T-helper 2 cell treated with Interferon-gamma antibody and Interleukin-4, amounts not matched to agents 5 μg/mL and 100 μg/mL, for 36 hours (primary cell): Measurements from ENCODE around the gene OR2L13.

Experiments used
- DNase-seq: peaks from one replicate; pipeline ENCODE4 v3.0.0; 2021; ENCODE audit warnings: low spot score
- H3K27ac Mint-ChIP-seq: one replicate; pipeline ENCODE4 v1.8.0; 2021; ENCODE audit warnings: mild to moderate bottlenecking, mixed read lengths
- H3K27me3 Mint-ChIP-seq: one replicate; pipeline ENCODE4 v1.8.0; 2021; ENCODE audit warnings: low read depth, mixed read lengths
- H3K36me3 Mint-ChIP-seq: one replicate; pipeline ENCODE4 v1.8.0; 2021; ENCODE audit warnings: low read depth, mixed read lengths
- H3K4me1 Mint-ChIP-seq: one replicate; pipeline ENCODE4 v1.8.0; 2021; ENCODE audit warnings: low read depth, mixed read lengths
- H3K4me3 Mint-ChIP-seq: one replicate; pipeline ENCODE4 v1.8.0; 2022; ENCODE audit warnings: mild to moderate bottlenecking, moderate library complexity, mixed read lengths
- H3K9me3 Mint-ChIP-seq: one replicate; pipeline ENCODE4 v1.8.0; 2021; ENCODE audit warnings: mixed read lengths

The OR2L13 gene

DNA sequence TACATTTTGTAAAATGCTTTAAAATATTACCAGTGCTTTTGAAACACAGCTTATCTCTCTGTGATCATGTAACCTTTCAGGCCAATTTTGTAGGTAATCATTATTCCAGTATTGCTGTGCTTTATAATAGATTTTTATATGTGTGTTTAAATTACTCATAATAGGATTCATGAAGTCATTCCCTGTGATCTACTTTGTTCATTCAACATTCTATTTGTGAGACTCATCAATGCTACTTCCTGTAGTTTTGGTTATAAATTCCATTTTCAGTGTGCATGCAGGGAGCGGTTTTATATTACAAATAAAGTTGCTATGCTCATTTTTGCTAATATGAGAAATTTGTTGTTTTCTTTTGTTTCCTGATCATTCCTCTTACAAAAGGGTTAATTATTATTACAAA is 45.9 kb downstream of the OR2L13 start:
- no peak for DNase-seq
- H3K36me3 Mint-ChIP-seq, result no peaks in the 10 kb centered on the region
- no peaks in the 10 kb centered on the region for H3K4me1 Mint-ChIP-seq
- H3K9me3 Mint-ChIP-seq, result peaks cover 3% of the 10 kb centered on the region
- H3K27ac Mint-ChIP-seq, result no peak overlapping the region
- no peak overlapping the region for H3K4me3 Mint-ChIP-seq
- no peaks in the 10 kb centered on the region for H3K27me3 Mint-ChIP-seq

DNA sequence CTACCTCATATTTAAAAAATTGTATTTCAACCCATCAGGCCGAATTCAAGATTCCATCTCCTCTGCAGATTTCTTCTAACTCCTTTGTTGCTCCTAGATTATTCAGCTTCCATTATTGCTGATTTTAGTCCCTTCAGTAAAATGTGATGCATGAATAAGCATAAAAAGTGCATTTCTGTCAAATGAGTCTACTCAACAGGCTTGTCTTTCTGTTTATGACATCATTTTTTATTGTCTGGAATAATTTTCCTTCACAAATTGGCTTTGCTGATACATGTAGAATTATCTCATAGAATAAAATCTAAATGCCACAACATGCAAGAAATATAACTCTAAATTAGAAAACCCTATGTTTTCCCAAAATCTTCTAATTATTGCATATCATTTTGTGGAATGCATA is 48.3 kb downstream of the OR2L13 start:
- Mint-ChIP-seq H3K36me3 (no peaks in the 10 kb centered on the region), H3K4me1 (no peaks in the 10 kb centered on the region), H3K27ac (no peak overlapping the region), H3K9me3 (peaks cover 3% of the 10 kb centered on the region), H3K27me3 (no peaks in the 10 kb centered on the region), H3K4me3 (no peak overlapping the region)
- no peak for DNase-seq

DNA sequence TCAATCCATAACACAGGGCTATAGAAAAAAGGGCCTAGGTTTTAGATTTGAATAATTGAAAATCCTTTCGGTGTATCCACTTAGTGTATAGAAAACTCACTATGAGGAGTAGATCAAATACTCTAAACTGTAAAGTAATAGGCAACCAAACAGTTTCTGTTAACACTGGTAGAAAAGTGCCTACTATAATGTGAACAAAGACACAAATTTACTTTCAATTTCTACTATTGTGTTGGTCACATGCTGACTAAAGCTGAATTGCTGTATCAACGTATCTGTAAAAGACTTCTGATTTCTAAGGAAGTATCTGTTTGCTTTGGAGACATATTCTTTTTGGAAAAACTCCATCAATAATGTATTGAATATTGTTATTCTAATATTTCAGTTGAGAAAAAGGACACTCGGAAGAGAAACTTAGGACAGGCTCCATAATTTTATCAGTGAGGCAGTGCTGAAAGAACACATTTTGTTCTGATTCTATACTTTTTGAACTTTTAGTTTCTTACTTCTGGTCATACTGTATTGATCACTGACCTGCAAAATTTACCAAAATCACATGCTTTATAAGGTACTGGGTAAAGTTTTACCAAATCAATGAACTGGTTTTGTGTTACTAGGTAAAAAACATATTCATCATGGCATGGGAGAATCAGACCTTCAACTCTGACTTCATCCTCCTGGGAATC is 49.7 kb downstream of the OR2L13 start, which contains the start of gene OR2M5:
Gene OR2M5 (plus strand): TSS at position 636 of the 686 bp plus-strand sequence. CDS start 0 bp downstream, at position 636.
- no peak for DNase-seq
- Mint-ChIP-seq H3K4me1 (no peaks in the 10 kb centered on the region), H3K36me3 (no peaks in the 10 kb centered on the region), H3K4me3 (no peak within 1 kb of the TSS), H3K27me3 (no peaks in the 10 kb centered on the region), H3K9me3 (peaks cover 7% of the 10 kb centered on the region), H3K27ac (no peak within 1 kb of the TSS)
